SK-N-SH treated with all-trans-retinoic acid at 6 μM for 48 hours (cell line): ENCODE results near the gene OCIAD1.

Experiments used
- ATAC-seq: fragments of 200-7000 bp; cut with Tn5 transposase; 3 replicates; pipeline ENCODE4 v1.9.1; 2020; ENCODE audit warnings: mild to moderate bottlenecking, moderate library complexity
- ARNTL ChIP-seq: fragments of 450-650 bp; formaldehyde crosslinking; IDR thresholded peaks from 2 replicates; pipeline ENCODE4 v1.5.0; 2020; ENCODE audit warnings: low read depth, mild to moderate bottlenecking, moderate library complexity, borderline replicate concordance
- CREB5 ChIP-seq: fragments of 250-450 bp; sonication (Bioruptor Pico); IDR thresholded peaks from 2 replicates; pipeline ENCODE4 v1.5.1; 2020; ENCODE audit warnings: low read depth, mild to moderate bottlenecking, moderate library complexity
- CSDC2 ChIP-seq: fragments of 250-450 bp; sonication (Bioruptor Pico); IDR thresholded peaks from 2 replicates; pipeline ENCODE4 v1.5.0; 2020; ENCODE audit warnings: mild to moderate bottlenecking, moderate library complexity
- ESRRG ChIP-seq: fragments of 250-450 bp; sonication (Bioruptor Pico); IDR thresholded peaks from 2 replicates; pipeline ENCODE4 v1.6.1; 2021; ENCODE audit warnings: mild to moderate bottlenecking
- GLIS3 ChIP-seq: fragments of 250-450 bp; sonication (Bioruptor Pico); IDR thresholded peaks from 2 replicates; pipeline ENCODE4 v1.5.0; 2020; ENCODE audit warnings: mild to moderate bottlenecking, moderate library complexity
- ISL1 ChIP-seq: fragments of 250-450 bp; sonication (Bioruptor Pico); IDR thresholded peaks from 2 replicates; pipeline ENCODE4 v2.1.2; 2022; ENCODE audit warnings: mild to moderate bottlenecking, moderate library complexity
- OSR1 ChIP-seq: fragments of 250-450 bp; sonication (Bioruptor Pico); IDR thresholded peaks from 2 replicates; pipeline ENCODE4 v1.8.0; 2022; ENCODE audit warnings: moderate library complexity, mild to moderate bottlenecking, inconsistent platforms
- PATZ1 ChIP-seq: fragments of 250-450 bp; sonication (Bioruptor Pico); IDR thresholded peaks from 2 replicates; pipeline ENCODE4 v1.8.0; 2020; ENCODE audit warnings: mild to moderate bottlenecking, moderate library complexity, borderline replicate concordance
- RARB ChIP-seq: fragments of 250-450 bp; sonication (Bioruptor Pico); IDR thresholded peaks from 2 replicates; pipeline ENCODE4 v1.8.0; 2021; ENCODE audit warnings: mild to moderate bottlenecking, moderate library complexity
- TOX ChIP-seq: fragments of 250-450 bp; sonication (Bioruptor Pico); IDR thresholded peaks from 2 replicates; pipeline ENCODE4 v1.8.0; 2021; ENCODE audit warnings: mild to moderate bottlenecking, moderate library complexity, borderline replicate concordance
- ZC3H10 ChIP-seq: fragments of 250-450 bp; sonication (Bioruptor Pico); IDR thresholded peaks from 2 replicates; pipeline ENCODE4 v1.5.1; 2021; ENCODE audit warnings: mild to moderate bottlenecking, moderate library complexity
- ZFP3 ChIP-seq: fragments of 250-450 bp; sonication (Bioruptor Pico); IDR thresholded peaks from 2 replicates; pipeline ENCODE4 v1.5.0; 2020; ENCODE audit warnings: mild to moderate bottlenecking, moderate library complexity
- ZNF70 ChIP-seq: fragments of 450-650 bp; formaldehyde crosslinking; IDR thresholded peaks from 2 replicates; pipeline ENCODE4 v1.5.0; 2020; ENCODE audit warnings: mild to moderate bottlenecking, moderate library complexity
- TF ChIP-seq, protein P1 (sequence below): fragments of 250-450 bp; sonication (Bioruptor Pico); IDR thresholded peaks from 2 replicates; pipeline ENCODE4 v1.5.0; 2020; ENCODE audit warnings: mild to moderate bottlenecking, moderate library complexity
- TF ChIP-seq, protein P2 (sequence below): fragments of 250-450 bp; sonication (Bioruptor Pico); IDR thresholded peaks from 2 replicates; pipeline ENCODE4 v1.8.0; 2021; ENCODE audit warnings: low read depth, mild to moderate bottlenecking, moderate library complexity, borderline replicate concordance

Gene OCIAD1

GRCh38 chr4:48792348-48793006 lies 38.4 kb upstream of the OCIAD1 start:
- ATAC-seq, result no peak

GRCh38 chr4:48795108-48795507 lies 35.8 kb upstream of the OCIAD1 start:
- TF ChIP-seq PATZ1 (CRISPR knock-in tag) (no peak), RARB (CRISPR knock-in tag) (no peak), ESRRG (CRISPR knock-in tag) (no peak), TOX (no peak), OSR1 (CRISPR knock-in tag) (no peak), CSDC2 (CRISPR knock-in tag) (no peak), CREB5 (CRISPR knock-in tag) (no peak), ZC3H10 (CRISPR knock-in tag) (no peak), GLIS3 (CRISPR knock-in tag) (no peak), ZFP3 (CRISPR knock-in tag) (no peak), ZNF70 (CRISPR knock-in tag) (no peak)
- TF ChIP-seq, protein P1, sequence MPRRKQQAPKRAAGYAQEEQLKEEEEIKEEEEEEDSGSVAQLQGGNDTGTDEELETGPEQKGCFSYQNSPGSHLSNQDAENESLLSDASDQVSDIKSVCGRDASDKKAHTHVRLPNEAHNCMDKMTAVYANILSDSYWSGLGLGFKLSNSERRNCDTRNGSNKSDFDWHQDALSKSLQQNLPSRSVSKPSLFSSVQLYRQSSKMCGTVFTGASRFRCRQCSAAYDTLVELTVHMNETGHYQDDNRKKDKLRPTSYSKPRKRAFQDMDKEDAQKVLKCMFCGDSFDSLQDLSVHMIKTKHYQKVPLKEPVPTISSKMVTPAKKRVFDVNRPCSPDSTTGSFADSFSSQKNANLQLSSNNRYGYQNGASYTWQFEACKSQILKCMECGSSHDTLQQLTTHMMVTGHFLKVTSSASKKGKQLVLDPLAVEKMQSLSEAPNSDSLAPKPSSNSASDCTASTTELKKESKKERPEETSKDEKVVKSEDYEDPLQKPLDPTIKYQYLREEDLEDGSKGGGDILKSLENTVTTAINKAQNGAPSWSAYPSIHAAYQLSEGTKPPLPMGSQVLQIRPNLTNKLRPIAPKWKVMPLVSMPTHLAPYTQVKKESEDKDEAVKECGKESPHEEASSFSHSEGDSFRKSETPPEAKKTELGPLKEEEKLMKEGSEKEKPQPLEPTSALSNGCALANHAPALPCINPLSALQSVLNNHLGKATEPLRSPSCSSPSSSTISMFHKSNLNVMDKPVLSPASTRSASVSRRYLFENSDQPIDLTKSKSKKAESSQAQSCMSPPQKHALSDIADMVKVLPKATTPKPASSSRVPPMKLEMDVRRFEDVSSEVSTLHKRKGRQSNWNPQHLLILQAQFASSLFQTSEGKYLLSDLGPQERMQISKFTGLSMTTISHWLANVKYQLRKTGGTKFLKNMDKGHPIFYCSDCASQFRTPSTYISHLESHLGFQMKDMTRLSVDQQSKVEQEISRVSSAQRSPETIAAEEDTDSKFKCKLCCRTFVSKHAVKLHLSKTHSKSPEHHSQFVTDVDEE, result no peak
- ATAC-seq, result no peak

More at GRCh38 chr4:48792348-48793006, 38.4 kb upstream of the OCIAD1 start:
- TF ChIP-seq ISL1 (peak; percentile 6; the same call in 1 of the 2 replicates), RARB (CRISPR knock-in tag) (no peak)

GRCh38 chr4:48796191-48796926 lies 34.5 kb upstream of the OCIAD1 start:
- no peak for ATAC-seq
- TF ChIP-seq ESRRG (CRISPR knock-in tag), result no peak
- TF ChIP-seq, protein P2, sequence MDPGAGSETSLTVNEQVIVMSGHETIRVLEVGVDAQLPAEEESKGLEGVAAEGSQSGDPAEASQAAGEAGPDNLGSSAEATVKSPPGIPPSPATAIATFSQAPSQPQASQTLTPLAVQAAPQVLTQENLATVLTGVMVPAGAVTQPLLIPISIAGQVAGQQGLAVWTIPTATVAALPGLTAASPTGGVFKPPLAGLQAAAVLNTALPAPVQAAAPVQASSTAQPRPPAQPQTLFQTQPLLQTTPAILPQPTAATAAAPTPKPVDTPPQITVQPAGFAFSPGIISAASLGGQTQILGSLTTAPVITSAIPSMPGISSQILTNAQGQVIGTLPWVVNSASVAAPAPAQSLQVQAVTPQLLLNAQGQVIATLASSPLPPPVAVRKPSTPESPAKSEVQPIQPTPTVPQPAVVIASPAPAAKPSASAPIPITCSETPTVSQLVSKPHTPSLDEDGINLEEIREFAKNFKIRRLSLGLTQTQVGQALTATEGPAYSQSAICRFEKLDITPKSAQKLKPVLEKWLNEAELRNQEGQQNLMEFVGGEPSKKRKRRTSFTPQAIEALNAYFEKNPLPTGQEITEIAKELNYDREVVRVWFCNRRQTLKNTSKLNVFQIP (CRISPR knock-in tag), result no peak
- TF ChIP-seq CSDC2 (CRISPR knock-in tag), result no peak
- TF ChIP-seq CREB5 (CRISPR knock-in tag), result no peak
- no peak for TF ChIP-seq OSR1 (CRISPR knock-in tag)

DNA sequence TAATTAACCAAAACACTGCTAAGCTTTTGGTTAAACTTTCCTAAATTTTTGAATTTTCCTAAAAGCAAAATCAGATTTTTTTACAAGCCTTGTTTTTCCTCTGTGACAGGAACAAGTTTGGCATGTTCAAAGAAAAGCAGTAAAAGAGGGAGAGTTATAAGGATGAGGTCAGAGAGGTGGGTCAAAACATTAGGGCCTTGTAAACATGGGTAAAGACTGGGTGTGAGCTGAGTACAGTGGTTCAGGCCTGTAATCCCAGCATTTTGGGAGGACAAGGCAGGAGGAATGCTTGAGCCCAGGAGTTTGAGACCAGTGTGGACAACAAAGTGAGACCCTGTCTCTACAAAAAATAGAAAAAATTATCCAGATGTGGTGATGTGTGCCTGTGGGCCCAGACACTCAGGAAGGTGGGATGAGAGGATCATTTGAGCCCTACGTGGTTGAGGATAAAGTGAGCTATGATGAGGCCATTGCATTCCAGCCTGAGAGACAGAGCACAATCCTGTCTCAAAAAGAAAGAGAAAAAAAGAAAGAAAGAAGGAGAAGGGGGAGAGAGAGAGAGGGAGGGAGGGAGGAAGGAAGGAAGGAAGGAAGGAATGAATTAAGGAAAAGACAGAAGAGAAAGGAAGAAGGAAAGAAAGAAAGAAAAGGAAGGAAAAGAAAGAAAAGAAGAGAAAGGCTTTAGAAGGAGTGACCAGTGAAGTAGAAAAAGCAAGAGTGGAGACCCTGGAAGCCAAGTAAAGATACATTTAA lies 33.8 kb upstream of the OCIAD1 start:
- no peak for ATAC-seq
- TF ChIP-seq, protein P1, result no peak
- TF ChIP-seq ISL1 (no peak), GLIS3 (CRISPR knock-in tag) (no peak), ARNTL (CRISPR knock-in tag) (no peak), ZNF70 (CRISPR knock-in tag) (no peak), OSR1 (CRISPR knock-in tag) (no peak), ZFP3 (CRISPR knock-in tag) (no peak)
- TF ChIP-seq, protein P2 (CRISPR knock-in tag), result no peak
